WERI-Rb-1 (cell line): ENCODE results near the gene FHIT.

Experiments used
- DNase-seq: peaks from one replicate; pipeline ENCODE4 v3.0.0-alpha.2; 2020
- H3K27ac ChIP-seq: fragments of 250-450 bp; sonication (Bioruptor Pico); 2 replicates; pipeline ENCODE4 v1.5.1; 2020; ENCODE audit warnings: mild to moderate bottlenecking, moderate library complexity
- H3K27me3 ChIP-seq: fragments of 250-450 bp; sonication (Bioruptor Pico); 2 replicates; pipeline ENCODE4 v1.5.1; 2021; ENCODE audit warnings: mild to moderate bottlenecking, low read depth, moderate library complexity; ENCODE audit not compliant: insufficient read depth, severe bottlenecking
- H3K36me3 ChIP-seq: fragments of 250-450 bp; sonication (Bioruptor Pico); 2 replicates; pipeline ENCODE4 v1.5.1; 2020; ENCODE audit warnings: mild to moderate bottlenecking, moderate library complexity
- H3K4me3 ChIP-seq: 2 replicates; pipeline ENCODE4 v1.5.1; 2011; ENCODE audit warnings: low read depth, mild to moderate bottlenecking, control low read depth, low read length
- H3K9me3 ChIP-seq: fragments of 250-450 bp; sonication (Bioruptor Pico); 2 replicates; pipeline ENCODE4 v1.5.1; 2021; ENCODE audit warnings: mild to moderate bottlenecking, moderate library complexity; ENCODE audit not compliant: severe bottlenecking
- TF ChIP-seq, protein P1 (sequence below): IDR thresholded peaks from 2 replicates; pipeline ENCODE4 v1.5.1; 2011; ENCODE audit warnings: low read depth, mild to moderate bottlenecking, control low read depth, inconsistent platforms, low read length

The FHIT gene

DNA sequence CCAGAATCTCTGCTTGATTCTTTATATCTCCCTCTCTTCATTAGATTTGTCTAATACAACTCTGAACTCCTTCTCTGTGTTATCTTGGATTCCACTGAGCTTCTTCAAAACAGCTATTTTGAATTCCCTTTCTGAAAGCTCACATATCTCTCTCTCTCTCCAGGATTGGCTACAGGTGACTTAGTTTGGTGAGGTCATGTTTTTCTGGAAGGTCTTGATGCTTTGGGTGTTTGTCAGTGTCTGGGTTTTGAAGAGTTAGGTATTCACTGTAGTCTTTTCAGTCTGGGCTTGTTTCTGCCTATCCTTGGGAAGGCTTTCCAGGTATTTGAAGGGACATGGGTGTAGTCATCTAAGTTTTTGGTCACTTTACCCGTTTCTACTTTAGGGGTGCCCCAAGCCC is 781.8 kb downstream of the FHIT start:
- Histone ChIP-seq H3K27me3 (no peaks in the 10 kb centered on the region), H3K36me3 (no peaks in the 10 kb centered on the region), H3K4me3 (no peak overlapping the region), H3K9me3 (no peaks in the 10 kb centered on the region), H3K27ac (no peak overlapping the region)
- DNase-seq: no peak
- TF ChIP-seq, protein P1, sequence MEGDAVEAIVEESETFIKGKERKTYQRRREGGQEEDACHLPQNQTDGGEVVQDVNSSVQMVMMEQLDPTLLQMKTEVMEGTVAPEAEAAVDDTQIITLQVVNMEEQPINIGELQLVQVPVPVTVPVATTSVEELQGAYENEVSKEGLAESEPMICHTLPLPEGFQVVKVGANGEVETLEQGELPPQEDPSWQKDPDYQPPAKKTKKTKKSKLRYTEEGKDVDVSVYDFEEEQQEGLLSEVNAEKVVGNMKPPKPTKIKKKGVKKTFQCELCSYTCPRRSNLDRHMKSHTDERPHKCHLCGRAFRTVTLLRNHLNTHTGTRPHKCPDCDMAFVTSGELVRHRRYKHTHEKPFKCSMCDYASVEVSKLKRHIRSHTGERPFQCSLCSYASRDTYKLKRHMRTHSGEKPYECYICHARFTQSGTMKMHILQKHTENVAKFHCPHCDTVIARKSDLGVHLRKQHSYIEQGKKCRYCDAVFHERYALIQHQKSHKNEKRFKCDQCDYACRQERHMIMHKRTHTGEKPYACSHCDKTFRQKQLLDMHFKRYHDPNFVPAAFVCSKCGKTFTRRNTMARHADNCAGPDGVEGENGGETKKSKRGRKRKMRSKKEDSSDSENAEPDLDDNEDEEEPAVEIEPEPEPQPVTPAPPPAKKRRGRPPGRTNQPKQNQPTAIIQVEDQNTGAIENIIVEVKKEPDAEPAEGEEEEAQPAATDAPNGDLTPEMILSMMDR: no peak

DNA sequence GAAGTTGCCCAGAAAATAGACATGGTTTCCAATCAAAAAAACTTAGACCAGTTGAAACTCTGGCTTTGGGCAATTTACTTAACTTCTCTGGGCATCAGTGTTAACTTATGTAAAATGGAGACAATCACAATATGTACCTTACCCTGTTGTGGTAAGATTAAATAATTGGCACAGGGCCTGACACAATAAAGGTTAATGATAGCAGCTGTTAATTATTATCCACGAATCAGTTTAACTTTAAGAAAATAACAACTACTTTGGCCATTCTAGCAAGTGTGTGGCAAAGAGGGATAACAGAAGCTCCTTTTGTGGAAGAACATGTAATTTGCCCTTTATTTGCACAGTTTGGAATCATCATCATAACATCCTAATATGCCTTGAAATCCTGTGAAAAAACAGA is 787.6 kb downstream of the FHIT start:
- Histone ChIP-seq H3K4me3 (no peak overlapping the region), H3K27ac (no peak overlapping the region), H3K27me3 (no peaks in the 10 kb centered on the region), H3K36me3 (no peaks in the 10 kb centered on the region), H3K9me3 (no peaks in the 10 kb centered on the region)
- TF ChIP-seq, protein P1: no peak
- DNase-seq: no peak

DNA sequence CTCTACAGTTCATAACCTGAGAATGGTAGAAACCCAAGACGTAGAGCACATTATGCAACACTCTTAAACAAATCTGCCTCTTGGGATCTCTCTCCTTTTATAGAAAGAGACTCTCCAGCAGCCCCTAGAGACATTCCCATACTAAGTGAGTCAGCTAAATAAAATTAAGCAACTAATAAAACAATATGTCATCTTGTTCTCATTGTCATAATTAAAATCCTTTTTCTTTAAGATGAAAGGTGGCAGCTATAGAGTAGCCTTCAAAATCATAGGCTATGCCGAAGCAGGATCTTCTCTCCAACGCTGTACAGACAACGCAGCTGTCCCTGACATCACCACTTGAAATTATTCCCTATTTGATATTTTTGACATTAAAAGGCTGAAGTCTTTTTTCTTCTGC is 790.0 kb downstream of the FHIT start:
- Histone ChIP-seq H3K4me3 (no peak overlapping the region), H3K27ac (no peak overlapping the region), H3K27me3 (no peaks in the 10 kb centered on the region), H3K36me3 (no peaks in the 10 kb centered on the region), H3K9me3 (no peaks in the 10 kb centered on the region)
- TF ChIP-seq, protein P1: no peak
- no peak for DNase-seq

DNA sequence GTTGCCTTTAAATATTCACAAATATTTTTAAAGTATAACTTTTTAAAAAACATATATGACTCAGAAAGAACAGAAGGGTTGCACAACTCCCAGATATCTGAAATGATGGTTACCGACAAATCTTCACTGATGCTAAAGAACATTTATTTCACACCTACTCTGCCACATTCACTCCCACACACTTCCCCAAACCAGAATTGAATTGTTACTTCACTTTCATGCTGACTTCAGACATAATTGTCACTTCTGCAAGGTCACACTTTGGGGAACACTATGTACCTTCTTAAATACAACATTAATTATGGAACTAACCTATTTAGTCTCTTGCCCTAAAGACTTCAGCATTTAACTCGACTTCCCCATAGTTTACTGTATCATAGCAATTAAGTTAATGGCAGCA is 795.1 kb downstream of the FHIT start:
- TF ChIP-seq, protein P1: no peak
- no peak for DNase-seq
- no peak overlapping the region for H3K27ac ChIP-seq

DNA sequence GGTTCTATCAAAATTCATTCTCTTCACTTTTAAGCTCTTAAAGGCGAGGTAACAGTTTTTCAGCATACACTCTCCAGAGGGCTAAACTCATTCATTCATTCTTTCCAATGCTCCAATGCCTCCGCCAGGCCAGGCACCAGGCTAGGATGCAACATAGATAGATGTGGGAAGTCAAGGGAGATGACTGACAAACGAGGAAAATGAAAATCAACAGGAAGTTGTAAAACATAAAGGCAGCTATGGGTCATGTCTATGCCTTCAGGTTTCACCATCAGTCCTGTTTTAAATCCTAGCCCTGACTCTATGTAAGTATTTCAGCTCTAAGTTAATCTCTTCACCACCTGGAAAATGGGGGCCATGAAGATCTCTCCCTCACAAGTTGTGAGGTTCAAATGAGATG is 797.9 kb downstream of the FHIT start:
- H3K27ac ChIP-seq: no peak overlapping the region
- H3K4me3 ChIP-seq: no peak overlapping the region

More for the DNA sequence above, 795.1 kb downstream of the FHIT start:
- Histone ChIP-seq H3K9me3 (no peaks in the 10 kb centered on the region), H3K4me3 (no peak overlapping the region), H3K36me3 (no peaks in the 10 kb centered on the region), H3K27me3 (no peaks in the 10 kb centered on the region)

DNA sequence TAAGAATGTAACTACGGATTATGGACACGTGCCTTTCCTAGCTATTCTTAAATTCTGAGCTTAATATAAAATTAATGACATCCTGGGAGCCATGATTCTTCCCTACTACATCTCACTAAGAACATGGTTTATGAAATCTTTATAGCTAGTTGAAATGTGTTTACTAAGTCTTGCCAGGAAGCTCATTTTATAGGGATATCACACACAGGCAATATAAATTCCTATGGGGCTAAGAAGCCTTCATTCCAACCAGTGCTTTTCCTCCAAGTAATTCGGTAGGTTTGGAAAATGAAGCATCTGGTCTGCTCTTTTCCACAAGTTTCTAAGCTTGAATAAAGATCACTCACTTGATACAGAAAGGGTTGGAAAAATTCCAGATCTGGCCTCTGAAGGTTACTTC is 802.6 kb downstream of the FHIT start:
- H3K27ac ChIP-seq: no peak overlapping the region
- H3K36me3 ChIP-seq: no peaks in the 10 kb centered on the region
- H3K4me3 ChIP-seq: no peak overlapping the region
- no peaks in the 10 kb centered on the region for H3K27me3 ChIP-seq
- no peak for DNase-seq
- H3K9me3 ChIP-seq: no peaks in the 10 kb centered on the region
- TF ChIP-seq, protein P1: no peak

More for the DNA sequence above, 797.9 kb downstream of the FHIT start:
- H3K36me3 ChIP-seq: no peaks in the 10 kb centered on the region
- H3K27me3 ChIP-seq: no peaks in the 10 kb centered on the region
- no peaks in the 10 kb centered on the region for H3K9me3 ChIP-seq
- DNase-seq: no peak
- TF ChIP-seq, protein P1: no peak
